ENCODE measurements around the gene INPP5J. TPM values are rescaled to one million over a fixed set of nuclear protein-coding genes. Genes with fewer than 3 reads are reported as not detected.

The INPP5J gene
- total and polyA plus RNA-seq, 2 of the 13 experiments (the other 11 are each of a cell fraction or from before 2014, with no cell fraction given): 0.24 to 1.1 TPM

GRCh38 chr22:31107178-31107893, 15.4 kb upstream of the INPP5J start, which contains the start of gene SELENOM (continued):
- TF ChIP-seq KIAA2018 (CRISPR knock-in tag; IDR thresholded peaks at IDR 0.05; ENCODE audit: borderline replicate concordance) (no peak), ZNF570 (CRISPR knock-in tag; IDR thresholded peaks at IDR 0.05; ENCODE audit: borderline replicate concordance) (no peak), ZFP37 (CRISPR knock-in tag; IDR thresholded peaks at IDR 0.05; ENCODE audit: borderline replicate concordance) (no peak), JARID2 (CRISPR knock-in tag; IDR thresholded peaks at IDR 0.05; ENCODE audit: insufficient replicate concordance) (no peak), FUBP1 (CRISPR knock-in tag; IDR thresholded peaks at IDR 0.05; ENCODE audit: borderline replicate concordance) (no peak), ZEB1 (IDR thresholded peaks at IDR 0.05; ENCODE audit: insufficient replicate concordance, low read depth) (no peak), IKZF1 (IDR thresholded peaks at IDR 0.05) (no peak), KLF13 (CRISPR knock-in tag; IDR thresholded peaks at IDR 0.05) (no peak), ARID2 (CRISPR knock-in tag; IDR thresholded peaks at IDR 0.05; ENCODE audit: borderline replicate concordance) (no peak), HDAC6 (IDR thresholded peaks at IDR 0.05; ENCODE audit: low read depth, low read length) (no peak)
